SK-N-SH treated with all-trans-retinoic acid at 6 μM for 48 hours (cell line): ENCODE data around the gene TNFRSF1A.

Source experiments
- ARNTL ChIP-seq: fragments of 450-650 bp; formaldehyde crosslinking; IDR thresholded peaks from 2 replicates; pipeline ENCODE4 v1.5.0; 2020; ENCODE audit warnings: low read depth, mild to moderate bottlenecking, moderate library complexity, borderline replicate concordance
- CSDC2 ChIP-seq: fragments of 250-450 bp; sonication (Bioruptor Pico); IDR thresholded peaks from 2 replicates; pipeline ENCODE4 v1.5.0; 2020; ENCODE audit warnings: mild to moderate bottlenecking, moderate library complexity
- PATZ1 ChIP-seq: fragments of 250-450 bp; sonication (Bioruptor Pico); IDR thresholded peaks from 2 replicates; pipeline ENCODE4 v1.8.0; 2020; ENCODE audit warnings: mild to moderate bottlenecking, moderate library complexity, borderline replicate concordance

DNA sequence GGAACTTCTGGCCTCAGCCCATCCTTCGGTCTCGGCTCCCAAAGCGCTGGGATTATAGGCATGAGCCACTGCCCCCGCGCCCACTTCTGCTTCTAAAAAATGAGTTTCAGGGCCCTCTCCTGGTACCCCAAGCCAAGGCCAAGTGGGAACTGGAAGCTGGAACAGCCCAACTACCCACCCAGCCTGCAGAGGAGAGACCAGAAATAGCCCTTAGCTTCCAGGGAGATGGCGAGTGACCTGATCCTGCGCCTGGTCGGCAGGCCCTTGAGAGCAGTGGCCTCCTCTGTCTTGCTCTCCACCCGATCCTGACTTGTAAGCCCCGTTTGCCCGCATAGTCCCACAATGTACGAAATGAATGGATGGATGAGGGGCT is 62.6 kb downstream of the TNFRSF1A start:
- TF ChIP-seq CSDC2 (no peak), PATZ1 (CRISPR knock-in tag) (no peak), ARNTL (no peak)
